Stimulated activated memory B cell treated with anti-CD40 and anti-IgM and Interleukin-4, amounts not matched to agents 10 μg/mL and 1 μg/mL and 100 μg/mL, for 72 hours (primary cell): ENCODE measurements around the gene GSTM3.
"Not testable (repeated sequence)": the region's sequence is repeated elsewhere in the genome, so short reads cannot be mapped to it uniquely, and the experiment has no call there.

ENCODE experiments used
- ATAC-seq: fragments of 150-1000 bp; cut with Tn5 transposase; 2 replicates; pipeline ENCODE4 v1.10.0; 2021
- H3K27ac Mint-ChIP-seq: one replicate; pipeline ENCODE4 v1.8.0; 2022; ENCODE audit warnings: mild to moderate bottlenecking, mixed read lengths
- H3K27me3 Mint-ChIP-seq: one replicate; pipeline ENCODE4 v1.8.0; 2022; ENCODE audit warnings: mixed read lengths
- H3K36me3 Mint-ChIP-seq: one replicate; pipeline ENCODE4 v1.8.0; 2022; ENCODE audit warnings: mixed read lengths
- H3K4me1 Mint-ChIP-seq: one replicate; pipeline ENCODE4 v1.8.0; 2022; ENCODE audit warnings: mixed read lengths
- H3K4me3 Mint-ChIP-seq: one replicate; pipeline ENCODE4 v1.8.0; 2022; ENCODE audit warnings: mild to moderate bottlenecking, moderate library complexity, mixed read lengths
- H3K9me3 Mint-ChIP-seq: one replicate; pipeline ENCODE4 v1.8.0; 2022; ENCODE audit warnings: mixed read lengths

Gene GSTM3

DNA sequence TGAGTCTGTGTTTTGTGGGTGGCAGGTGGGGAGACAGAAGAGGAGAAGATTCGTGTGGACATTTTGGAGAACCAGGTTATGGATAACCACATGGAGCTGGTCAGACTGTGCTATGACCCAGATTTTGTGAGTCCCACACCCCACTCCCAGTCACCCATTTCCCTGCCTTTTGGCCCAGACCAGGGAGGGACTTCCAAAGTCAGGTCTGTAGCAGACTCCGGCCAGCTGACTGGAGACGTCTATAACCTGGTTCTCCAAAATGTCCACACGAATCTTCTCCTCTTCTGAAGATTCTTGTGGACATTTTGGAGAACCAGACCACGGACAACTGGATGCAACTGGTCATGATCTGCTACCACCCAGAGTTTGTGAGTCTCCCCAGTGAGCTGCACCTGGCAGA is 27.2 kb downstream of the GSTM3 start:
- peaks cover 9% of the 10 kb centered on the region for H3K4me1 Mint-ChIP-seq
- H3K27ac Mint-ChIP-seq, result no peak overlapping the region
- peaks cover 3% of the 10 kb centered on the region for H3K9me3 Mint-ChIP-seq
- H3K36me3 Mint-ChIP-seq, result peaks cover 11% of the 10 kb centered on the region
- no peak overlapping the region for H3K4me3 Mint-ChIP-seq
- no peak for ATAC-seq
- peaks cover 61% of the 10 kb centered on the region for H3K27me3 Mint-ChIP-seq

DNA sequence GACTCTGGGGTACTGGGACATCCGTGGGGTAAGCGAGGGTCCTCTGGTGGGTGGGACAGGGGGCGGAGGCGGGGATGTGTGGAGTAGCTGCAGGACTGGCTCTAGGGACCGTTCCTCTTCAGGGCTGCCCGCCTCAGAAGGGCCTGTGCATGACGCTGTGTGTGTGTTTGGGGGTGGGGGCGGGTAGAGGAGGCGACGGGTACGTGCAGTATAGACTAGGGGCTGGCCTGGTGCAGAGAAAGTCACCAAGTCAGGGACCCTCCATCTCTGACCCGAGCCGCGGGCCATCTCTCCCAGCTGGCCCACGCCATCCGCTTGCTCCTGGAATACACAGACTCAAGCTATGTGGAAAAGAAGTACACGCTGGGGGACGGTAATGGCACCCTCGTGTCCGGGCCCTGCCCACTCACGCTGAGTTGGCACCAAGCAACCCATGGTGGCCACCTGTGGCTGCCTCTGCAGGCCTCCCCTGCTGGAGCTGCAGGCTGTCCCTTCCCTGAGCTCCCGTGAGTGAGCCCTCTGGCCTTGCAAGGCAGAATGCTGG is 28.4 kb downstream of the GSTM3 start:
- peak; percentile 20 for ATAC-seq
- Mint-ChIP-seq H3K9me3 (peaks cover 9% of the 10 kb centered on the region), H3K4me3 (no peak overlapping the region), H3K27me3 (peaks cover 48% of the 10 kb centered on the region), H3K4me1 (peaks cover 9% of the 10 kb centered on the region), H3K36me3 (peaks cover 20% of the 10 kb centered on the region), H3K27ac (no peak overlapping the region)

DNA sequence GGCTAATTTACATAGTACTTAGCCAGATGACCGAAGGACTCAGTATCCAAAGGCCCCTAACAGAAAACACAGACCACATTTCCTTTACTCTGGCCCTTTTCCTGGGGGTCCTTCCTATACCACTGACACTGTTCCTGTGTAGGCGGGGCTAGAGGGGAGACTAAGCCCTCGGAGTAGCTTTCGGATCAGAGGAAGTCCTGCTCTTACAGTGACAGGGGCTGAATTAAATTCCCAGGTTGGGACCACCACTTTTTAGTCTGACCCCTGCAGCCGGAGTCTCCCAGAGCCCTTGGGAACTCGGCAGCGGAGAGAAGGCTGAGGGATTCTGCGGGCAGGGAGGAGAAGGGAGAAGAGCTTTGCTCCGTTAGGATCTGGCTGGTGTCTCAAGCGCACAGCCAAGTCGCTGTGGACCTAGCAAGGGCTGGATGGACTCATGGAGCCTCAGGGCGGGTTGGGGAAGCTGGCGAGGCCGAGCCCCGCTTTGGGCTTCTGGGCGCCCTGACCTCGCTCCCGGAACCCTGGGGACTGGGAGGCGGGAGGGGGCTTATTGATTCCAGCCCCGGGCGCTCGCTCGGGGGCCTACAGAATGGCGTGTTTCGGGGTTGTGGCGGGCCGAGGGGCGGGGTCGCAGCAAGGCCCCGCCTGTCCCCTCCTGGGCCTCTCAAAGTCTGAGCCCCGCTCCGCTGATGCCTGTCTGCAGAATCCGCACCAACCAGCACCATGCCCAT is 29.1 kb downstream of the GSTM3 start, which contains the start of gene GSTM5:
TSS of gene GSTM5 (plus strand) at position 659 of the 728 bp plus-strand sequence. CDS start at position 721, 62 bp downstream.
- not testable (repeated sequence) for H3K27ac Mint-ChIP-seq, H3K4me1 Mint-ChIP-seq, H3K9me3 Mint-ChIP-seq
- Mint-ChIP-seq H3K27me3 (peaks cover 45% of the 10 kb centered on the region), H3K4me3 (peak within 1 kb of the TSS; percentile 53), H3K36me3 (peaks cover 26% of the 10 kb centered on the region)
- peak; percentile 34 for ATAC-seq

DNA sequence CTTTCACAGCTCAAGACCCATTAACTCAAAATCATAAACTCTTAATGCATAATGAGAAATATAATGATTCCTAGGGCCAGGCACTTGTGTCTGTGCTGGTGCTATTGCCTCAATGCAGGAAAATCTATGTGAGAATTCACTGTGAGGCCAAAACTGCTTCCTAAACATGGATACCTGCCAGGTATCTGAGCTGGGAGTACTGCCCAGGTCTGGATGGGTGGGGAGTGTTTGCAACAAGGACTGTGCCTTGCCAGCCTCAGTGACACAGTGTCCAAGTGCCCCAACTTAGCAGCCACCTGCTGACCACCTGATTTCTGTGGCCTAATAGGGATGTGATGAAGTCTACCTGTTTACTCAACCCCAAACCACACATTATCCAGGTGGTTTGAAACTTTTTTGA is 31.0 kb downstream of the GSTM3 start:
- H3K9me3 Mint-ChIP-seq, ATAC-seq, H3K4me3 Mint-ChIP-seq, H3K4me1 Mint-ChIP-seq, H3K27ac Mint-ChIP-seq: not testable (repeated sequence)
- Mint-ChIP-seq H3K27me3 (peaks cover 33% of the 10 kb centered on the region), H3K36me3 (peaks cover 27% of the 10 kb centered on the region)

DNA sequence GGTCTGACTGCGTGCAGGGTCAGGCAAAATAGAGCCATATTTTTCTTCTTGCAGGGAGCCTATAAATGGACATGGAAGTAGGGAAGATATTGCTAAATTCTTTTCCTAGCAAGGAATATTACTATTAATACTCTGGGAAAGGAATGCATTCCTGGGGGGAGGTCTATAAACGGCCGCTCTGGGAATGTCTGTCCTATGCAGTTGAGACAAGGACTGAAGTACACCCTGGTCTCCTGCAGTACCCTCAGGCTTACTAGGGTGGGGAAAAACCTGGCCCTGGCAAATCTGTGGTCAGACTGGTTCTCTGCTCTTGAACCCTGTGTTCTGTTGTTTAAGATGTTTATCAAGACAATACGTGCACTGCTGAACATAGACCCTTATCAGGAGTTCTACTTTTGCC is 31.9 kb downstream of the GSTM3 start:
- not testable (repeated sequence) for H3K4me3 Mint-ChIP-seq, ATAC-seq, H3K27ac Mint-ChIP-seq, H3K4me1 Mint-ChIP-seq
- H3K36me3 Mint-ChIP-seq, result peaks cover 35% of the 10 kb centered on the region
- H3K27me3 Mint-ChIP-seq, result peaks cover 25% of the 10 kb centered on the region
- H3K9me3 Mint-ChIP-seq, result peaks cover 13% of the 10 kb centered on the region

DNA sequence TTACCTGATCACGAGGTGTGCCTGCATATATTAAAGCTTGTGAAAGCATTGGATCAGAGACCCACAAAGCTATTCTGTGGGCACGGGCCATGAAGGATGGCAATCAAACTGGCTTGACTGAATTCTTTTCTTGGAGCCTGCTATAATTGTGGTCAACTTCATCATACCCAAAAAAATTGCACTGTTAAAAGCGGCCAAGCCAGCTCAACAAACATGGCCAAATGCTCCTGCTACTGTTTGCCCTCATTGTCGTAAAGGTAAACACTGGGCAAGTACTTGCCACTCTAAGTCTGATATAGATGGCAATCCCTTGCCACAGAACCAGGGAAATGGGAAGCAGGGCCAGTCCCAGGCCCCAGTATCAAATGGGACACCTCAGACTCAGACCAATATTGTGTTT is 35.4 kb downstream of the GSTM3 start:
- no peaks in the 10 kb centered on the region for H3K27me3 Mint-ChIP-seq
- no peaks in the 10 kb centered on the region for H3K4me1 Mint-ChIP-seq
- H3K27ac Mint-ChIP-seq, result no peak overlapping the region
- peaks cover 41% of the 10 kb centered on the region for H3K36me3 Mint-ChIP-seq
- H3K4me3 Mint-ChIP-seq, result no peak overlapping the region
- no peak for ATAC-seq
- peaks cover 13% of the 10 kb centered on the region for H3K9me3 Mint-ChIP-seq

DNA sequence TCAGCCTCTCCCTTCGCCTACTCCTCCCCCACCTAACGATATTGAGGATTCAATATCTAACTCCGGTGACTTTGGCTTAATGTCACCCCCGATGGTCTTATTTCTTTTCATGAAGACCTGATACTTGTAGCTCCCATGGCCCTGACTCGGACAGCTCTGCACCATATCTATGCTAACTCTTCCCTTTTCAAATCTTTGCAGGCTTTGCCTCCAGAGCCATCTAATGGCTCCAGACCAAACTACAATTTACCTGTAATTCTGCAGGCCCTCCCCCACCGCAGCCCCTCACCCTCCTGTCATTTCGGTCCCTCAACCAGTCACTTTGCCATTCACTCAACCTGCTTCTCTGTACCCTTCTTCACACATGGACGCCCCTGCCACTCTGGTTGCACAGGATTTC is 36.7 kb downstream of the GSTM3 start:
- H3K4me3 Mint-ChIP-seq, result no peak overlapping the region
- peaks cover 10% of the 10 kb centered on the region for H3K9me3 Mint-ChIP-seq
- H3K27ac Mint-ChIP-seq, result no peak overlapping the region
- H3K4me1 Mint-ChIP-seq, result no peaks in the 10 kb centered on the region
- peaks cover 36% of the 10 kb centered on the region for H3K36me3 Mint-ChIP-seq
- H3K27me3 Mint-ChIP-seq, result no peaks in the 10 kb centered on the region
- ATAC-seq, result no peak

DNA sequence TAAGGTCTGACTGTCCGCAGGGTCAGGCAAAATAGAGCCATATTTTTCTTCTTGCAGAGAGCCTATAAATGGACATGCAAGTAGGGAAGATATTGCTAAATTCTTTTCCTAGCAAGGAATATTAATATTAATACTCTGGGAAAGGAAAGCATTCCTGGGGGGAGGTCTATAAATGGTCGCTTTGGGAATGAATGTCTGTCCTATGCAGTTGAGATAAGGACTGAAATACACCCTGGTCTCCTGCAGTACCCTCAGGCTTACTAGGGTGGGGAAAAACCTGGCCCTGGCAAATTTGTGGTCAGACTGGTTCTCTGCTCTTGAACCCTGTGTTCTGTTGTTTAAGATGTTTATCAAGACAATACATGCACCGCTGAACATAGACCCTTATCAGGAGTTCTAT is 37.9 kb downstream of the GSTM3 start:
- not testable (repeated sequence) for H3K4me1 Mint-ChIP-seq, H3K4me3 Mint-ChIP-seq, H3K9me3 Mint-ChIP-seq, H3K27ac Mint-ChIP-seq, ATAC-seq, H3K27me3 Mint-ChIP-seq
- peaks cover 29% of the 10 kb centered on the region for H3K36me3 Mint-ChIP-seq

DNA sequence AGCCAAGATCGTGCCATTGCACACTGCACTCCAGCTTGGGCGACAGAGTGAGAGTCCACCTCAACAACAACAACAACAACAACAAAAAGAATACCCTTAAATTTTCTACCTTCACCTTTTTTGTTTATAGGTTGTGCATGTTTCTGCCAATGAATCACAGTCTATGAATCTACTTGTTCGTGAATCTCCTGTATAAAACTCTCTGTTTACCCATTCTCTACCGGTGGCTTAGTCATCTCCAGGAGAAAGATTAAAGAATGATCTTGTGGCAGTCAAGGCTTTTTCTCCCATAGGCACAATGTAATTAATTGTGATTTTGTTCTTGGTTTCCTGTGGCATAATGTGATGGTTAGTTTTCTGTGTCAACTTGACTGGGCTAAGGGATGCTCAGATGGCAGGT is 43.0 kb downstream of the GSTM3 start:
- not testable (repeated sequence) for H3K9me3 Mint-ChIP-seq

DNA sequence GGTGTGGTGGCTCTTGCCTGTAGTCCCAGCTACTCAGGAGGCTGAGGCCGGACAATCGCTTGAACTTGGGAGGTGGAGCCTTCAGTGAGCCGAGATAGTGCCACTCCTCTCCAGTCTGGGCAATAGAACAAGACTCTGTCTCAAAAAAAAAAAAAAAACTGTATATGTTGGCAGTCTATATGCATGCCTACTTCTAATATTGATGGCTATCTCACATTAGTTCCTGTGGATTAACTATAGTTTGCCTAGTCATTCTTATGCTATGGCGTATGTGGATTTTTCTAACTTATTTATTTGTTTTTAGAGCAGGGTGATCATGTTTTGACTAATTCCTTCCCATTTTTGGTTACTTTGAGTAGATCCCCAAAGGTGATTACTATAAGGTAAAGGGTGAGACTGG is 43.8 kb downstream of the GSTM3 start:
- no peaks in the 10 kb centered on the region for H3K27me3 Mint-ChIP-seq
- no peak overlapping the region for H3K4me3 Mint-ChIP-seq
- no peaks in the 10 kb centered on the region for H3K9me3 Mint-ChIP-seq
- no peak overlapping the region for H3K27ac Mint-ChIP-seq
- H3K4me1 Mint-ChIP-seq, result no peaks in the 10 kb centered on the region
- H3K36me3 Mint-ChIP-seq, result peaks cover 7% of the 10 kb centered on the region
- no peak for ATAC-seq

More for the DNA sequence above, 43.0 kb downstream of the GSTM3 start:
- not testable (repeated sequence) for H3K27me3 Mint-ChIP-seq, ATAC-seq, H3K4me1 Mint-ChIP-seq, H3K27ac Mint-ChIP-seq, H3K36me3 Mint-ChIP-seq, H3K4me3 Mint-ChIP-seq

DNA sequence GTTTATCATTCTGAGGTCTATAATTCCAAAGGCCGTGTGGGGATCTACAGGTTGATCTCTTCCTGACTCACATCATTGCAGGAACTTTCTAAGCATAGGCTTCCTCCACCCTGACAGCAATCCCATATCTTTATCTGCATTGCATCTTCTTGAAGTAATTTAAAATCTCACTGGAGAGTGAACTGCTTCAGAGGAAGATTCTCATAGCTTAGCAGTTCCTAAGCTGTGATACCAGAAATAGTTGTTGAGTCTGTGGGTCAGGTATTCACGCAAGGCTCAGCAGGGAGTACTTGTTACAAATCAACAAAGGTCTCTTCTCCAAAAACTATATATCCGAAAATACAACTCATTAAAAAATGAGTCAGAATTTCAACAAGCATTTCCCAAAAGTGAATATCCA is 45.7 kb downstream of the GSTM3 start:
- not testable (repeated sequence) for H3K27me3 Mint-ChIP-seq, H3K4me3 Mint-ChIP-seq, H3K27ac Mint-ChIP-seq, H3K36me3 Mint-ChIP-seq, H3K9me3 Mint-ChIP-seq, H3K4me1 Mint-ChIP-seq, ATAC-seq

DNA sequence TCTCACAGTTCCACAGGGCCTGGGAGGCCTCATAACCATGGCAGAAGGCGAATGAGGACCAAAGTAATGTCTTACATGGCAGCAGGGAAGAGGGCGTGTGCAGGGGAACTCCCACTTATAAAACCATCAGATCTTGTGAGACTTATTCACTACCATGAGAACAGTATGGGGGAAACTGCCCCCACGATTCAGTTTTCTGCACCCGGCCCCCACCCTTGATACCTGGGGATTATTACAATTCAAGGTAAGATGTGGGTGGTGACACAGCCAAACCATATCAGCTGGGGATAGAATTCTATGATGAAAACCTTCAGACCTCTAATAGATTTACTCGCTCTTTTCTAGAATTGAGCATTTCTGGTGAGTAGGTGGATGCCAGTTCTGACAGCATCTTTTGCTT is 46.4 kb downstream of the GSTM3 start:
- H3K4me1 Mint-ChIP-seq, H3K36me3 Mint-ChIP-seq, H3K4me3 Mint-ChIP-seq, H3K27me3 Mint-ChIP-seq, ATAC-seq, H3K9me3 Mint-ChIP-seq, H3K27ac Mint-ChIP-seq: not testable (repeated sequence)

DNA sequence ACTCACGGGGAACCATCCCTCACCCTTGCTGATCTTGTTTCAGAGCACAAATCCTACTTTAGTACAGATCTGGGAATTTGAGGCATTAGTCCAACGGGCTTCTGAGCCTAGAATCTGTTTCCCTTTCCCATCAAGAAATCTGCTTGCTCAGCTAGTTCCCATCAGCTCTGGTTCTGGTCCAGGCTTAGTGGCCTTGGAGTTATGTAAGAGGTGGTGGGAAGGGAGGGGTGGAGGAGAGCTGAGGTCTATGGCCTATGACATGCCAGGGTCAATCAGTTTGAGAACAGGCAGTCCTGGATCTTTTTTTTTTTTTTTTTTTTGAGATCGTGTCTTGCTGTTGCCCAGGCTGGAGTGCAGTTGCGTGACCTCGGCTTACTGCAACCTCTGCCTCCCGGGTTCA is 49.1 kb downstream of the GSTM3 start:
- no peak overlapping the region for H3K4me3 Mint-ChIP-seq

DNA sequence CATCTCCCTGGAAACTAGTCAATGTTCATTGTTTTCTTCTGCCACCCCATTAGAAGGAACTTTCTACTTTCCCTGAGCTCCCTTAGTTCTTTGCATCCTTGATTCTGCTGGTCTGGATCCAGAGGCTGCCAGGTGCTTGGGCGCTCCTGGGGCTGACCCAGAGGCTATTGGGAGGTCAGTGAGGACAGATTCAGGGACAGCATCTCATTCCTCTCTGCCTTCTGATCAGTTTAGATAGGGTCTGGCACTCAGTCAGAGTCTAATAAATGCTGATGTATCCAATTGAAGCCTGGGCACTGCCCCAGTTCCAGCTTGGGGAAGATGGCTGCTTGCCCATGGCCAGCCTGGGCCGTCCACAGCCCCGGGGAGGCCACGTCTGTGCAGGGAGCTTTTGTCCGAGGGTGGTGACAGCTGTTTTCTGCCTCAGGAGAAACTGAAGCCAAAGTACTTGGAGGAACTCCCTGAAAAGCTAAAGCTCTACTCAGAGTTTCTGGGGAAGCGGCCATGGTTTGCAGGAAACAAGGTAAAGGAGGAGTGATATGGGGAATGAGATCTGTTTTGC is 50.9 kb downstream of the GSTM3 start:
- no peaks in the 10 kb centered on the region for H3K36me3 Mint-ChIP-seq
- H3K9me3 Mint-ChIP-seq, result no peaks in the 10 kb centered on the region
- H3K27ac Mint-ChIP-seq, result no peak overlapping the region
- H3K4me1 Mint-ChIP-seq, result peaks cover 6% of the 10 kb centered on the region
- no peak for ATAC-seq
- H3K4me3 Mint-ChIP-seq, result no peak overlapping the region
- no peaks in the 10 kb centered on the region for H3K27me3 Mint-ChIP-seq

More for the DNA sequence above, 49.1 kb downstream of the GSTM3 start:
- peaks cover 6% of the 10 kb centered on the region for H3K4me1 Mint-ChIP-seq
- H3K36me3 Mint-ChIP-seq, result no peaks in the 10 kb centered on the region
- H3K9me3 Mint-ChIP-seq, result no peaks in the 10 kb centered on the region
- no peak for ATAC-seq
- no peaks in the 10 kb centered on the region for H3K27me3 Mint-ChIP-seq
- no peak overlapping the region for H3K27ac Mint-ChIP-seq

DNA sequence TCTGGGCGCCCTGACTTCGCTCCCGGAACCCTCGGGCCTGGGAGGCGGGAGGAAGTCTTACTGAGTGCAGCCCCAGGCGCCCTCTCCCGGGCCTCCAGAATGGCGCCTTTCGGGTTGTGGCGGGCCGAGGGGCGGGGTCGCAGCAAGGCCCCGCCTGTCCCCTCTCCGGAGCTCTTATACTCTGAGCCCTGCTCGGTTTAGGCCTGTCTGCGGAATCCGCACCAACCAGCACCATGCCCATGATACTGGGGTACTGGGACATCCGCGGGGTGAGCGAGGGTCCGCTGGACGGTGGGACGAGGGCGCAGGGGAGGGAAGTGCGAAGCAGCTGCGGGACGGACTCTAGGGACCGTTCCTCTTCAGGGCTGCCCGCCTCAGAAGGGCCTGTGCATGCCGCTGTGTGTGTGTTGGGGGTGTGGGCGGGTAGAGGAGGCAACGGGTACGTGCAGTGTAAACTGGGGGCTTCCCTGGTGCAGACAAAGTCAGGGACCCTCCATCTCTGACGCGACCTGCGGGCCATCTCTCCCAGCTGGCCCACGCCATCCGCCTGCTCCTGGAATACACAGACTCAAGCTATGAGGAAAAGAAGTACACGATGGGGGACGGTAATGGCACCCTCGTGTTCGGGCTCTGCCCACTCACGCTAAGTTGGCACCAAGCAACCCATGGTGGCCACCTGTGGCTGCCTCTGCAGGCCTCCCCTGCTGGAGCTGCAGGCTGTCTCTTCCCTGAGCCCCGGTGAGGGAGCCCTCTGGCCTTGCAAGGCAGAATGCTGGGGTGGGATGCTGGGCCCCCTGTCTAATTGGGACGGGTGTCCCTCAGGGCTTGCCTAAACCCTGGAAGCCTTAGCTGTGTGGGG is 53.0 kb downstream of the GSTM3 start, which contains the start of gene GSTM1:
TSS of gene GSTM1 (plus strand) at position 177 of the 859 bp plus-strand sequence. CDS start at position 234, 57 bp downstream.
- peak within 1 kb of the TSS; percentile 87 for H3K4me3 Mint-ChIP-seq
- peak; percentile 98 for ATAC-seq
- no peaks in the 10 kb centered on the region for H3K27me3 Mint-ChIP-seq
- H3K36me3 Mint-ChIP-seq, result no peaks in the 10 kb centered on the region
- H3K27ac Mint-ChIP-seq, result peak within 1 kb of the TSS; percentile 93
- peaks cover 6% of the 10 kb centered on the region for H3K4me1 Mint-ChIP-seq
- no peaks in the 10 kb centered on the region for H3K9me3 Mint-ChIP-seq
